ENCODE results near the gene HES6. TPM values are rescaled to one million over a fixed set of nuclear protein-coding genes. Genes with fewer than 3 reads are reported as not detected.

Gene HES6
- total and polyA plus RNA-seq, 2 of the 8 experiments (the other 6 are each of a cell fraction or from before 2014, with no cell fraction given) = 32.6 to 36.3 TPM

- TF ChIP-seq, protein P1, sequence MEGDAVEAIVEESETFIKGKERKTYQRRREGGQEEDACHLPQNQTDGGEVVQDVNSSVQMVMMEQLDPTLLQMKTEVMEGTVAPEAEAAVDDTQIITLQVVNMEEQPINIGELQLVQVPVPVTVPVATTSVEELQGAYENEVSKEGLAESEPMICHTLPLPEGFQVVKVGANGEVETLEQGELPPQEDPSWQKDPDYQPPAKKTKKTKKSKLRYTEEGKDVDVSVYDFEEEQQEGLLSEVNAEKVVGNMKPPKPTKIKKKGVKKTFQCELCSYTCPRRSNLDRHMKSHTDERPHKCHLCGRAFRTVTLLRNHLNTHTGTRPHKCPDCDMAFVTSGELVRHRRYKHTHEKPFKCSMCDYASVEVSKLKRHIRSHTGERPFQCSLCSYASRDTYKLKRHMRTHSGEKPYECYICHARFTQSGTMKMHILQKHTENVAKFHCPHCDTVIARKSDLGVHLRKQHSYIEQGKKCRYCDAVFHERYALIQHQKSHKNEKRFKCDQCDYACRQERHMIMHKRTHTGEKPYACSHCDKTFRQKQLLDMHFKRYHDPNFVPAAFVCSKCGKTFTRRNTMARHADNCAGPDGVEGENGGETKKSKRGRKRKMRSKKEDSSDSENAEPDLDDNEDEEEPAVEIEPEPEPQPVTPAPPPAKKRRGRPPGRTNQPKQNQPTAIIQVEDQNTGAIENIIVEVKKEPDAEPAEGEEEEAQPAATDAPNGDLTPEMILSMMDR (IDR thresholded peaks at IDR 0.05; ENCODE audit: control extremely low read depth in 1 of 3, insufficient read depth in 1 of 3, low read depth in 1 of 3, low read length in 3 of 3) = peak in 1 of 3 experiments; percentile 15; a peak in 1 of 4 replicates
- TF ChIP-seq GTF2F1 (IDR thresholded peaks at IDR 0.05; ENCODE audit: borderline replicate concordance, low read depth, low read length) (0 out of 2 replicates have a peak, but pooled peaks have one; percentile 45), TCF12 (IDR thresholded peaks at IDR 0.05; ENCODE audit: low read depth, low read length) (0 out of 2 replicates have a peak, but pooled peaks have one; percentile 32), KDM4A (IDR thresholded peaks at IDR 0.05; ENCODE audit: low read depth, low read length, severe bottlenecking) (peak; percentile 42), KDM1A (IDR thresholded peaks at IDR 0.05; ENCODE audit: borderline replicate concordance, low read length) (0 out of 2 replicates have a peak, but pooled peaks have one; percentile 27), POLR2AphosphoS5 (IDR thresholded peaks at IDR 0.05; ENCODE audit: low read depth, low read length) (peak; percentile 60; the same call in 1 of the 2 replicates), EZH2 (IDR thresholded peaks at IDR 0.05; ENCODE audit: low read depth, low read length, severe bottlenecking) (no peak), MAX (IDR thresholded peaks at IDR 0.05) (peak; percentile 100), TEAD4 (IDR thresholded peaks at IDR 0.05; ENCODE audit: low read depth, low read length) (no peak), HDAC2 (IDR thresholded peaks at IDR 0.05; ENCODE audit: borderline replicate concordance in 1 of 2, low read depth in 2 of 2, low read length in 2 of 2) (peak in 1 of 2 experiments; percentile 54; a peak in 1 of 4 replicates), FOSL1 (IDR thresholded peaks at IDR 0.05; ENCODE audit: insufficient read depth, low read depth, low read length) (no peak), RXRA (IDR thresholded peaks at IDR 0.05; ENCODE audit: insufficient read depth, low read depth, low read length) (no peak)
Observed at GRCh38 chr2:238238766-238239542, 884 bp downstream of the HES6 start (continued).
